HG03135 (cell line): ENCODE results near the gene SLC16A7.
A peak's percentile ranks its signal among the peaks of the same experiment; 100 is the strongest.
"Not testable (repeated sequence)": the region's sequence is repeated elsewhere in the genome, so short reads cannot be mapped to it uniquely, and the experiment has no call there.

Experiments used
- ATAC-seq: cut with Tn5 transposase; IDR thresholded peaks from one replicate; pipeline ENCODE4 v1.9.1; 2021; ENCODE audit warnings: mild to moderate bottlenecking, moderate library complexity; ENCODE audit not compliant: unreplicated experiment

SLC16A7 gene, protein sequence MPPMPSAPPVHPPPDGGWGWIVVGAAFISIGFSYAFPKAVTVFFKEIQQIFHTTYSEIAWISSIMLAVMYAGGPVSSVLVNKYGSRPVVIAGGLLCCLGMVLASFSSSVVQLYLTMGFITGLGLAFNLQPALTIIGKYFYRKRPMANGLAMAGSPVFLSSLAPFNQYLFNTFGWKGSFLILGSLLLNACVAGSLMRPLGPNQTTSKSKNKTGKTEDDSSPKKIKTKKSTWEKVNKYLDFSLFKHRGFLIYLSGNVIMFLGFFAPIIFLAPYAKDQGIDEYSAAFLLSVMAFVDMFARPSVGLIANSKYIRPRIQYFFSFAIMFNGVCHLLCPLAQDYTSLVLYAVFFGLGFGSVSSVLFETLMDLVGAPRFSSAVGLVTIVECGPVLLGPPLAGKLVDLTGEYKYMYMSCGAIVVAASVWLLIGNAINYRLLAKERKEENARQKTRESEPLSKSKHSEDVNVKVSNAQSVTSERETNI

DNA sequence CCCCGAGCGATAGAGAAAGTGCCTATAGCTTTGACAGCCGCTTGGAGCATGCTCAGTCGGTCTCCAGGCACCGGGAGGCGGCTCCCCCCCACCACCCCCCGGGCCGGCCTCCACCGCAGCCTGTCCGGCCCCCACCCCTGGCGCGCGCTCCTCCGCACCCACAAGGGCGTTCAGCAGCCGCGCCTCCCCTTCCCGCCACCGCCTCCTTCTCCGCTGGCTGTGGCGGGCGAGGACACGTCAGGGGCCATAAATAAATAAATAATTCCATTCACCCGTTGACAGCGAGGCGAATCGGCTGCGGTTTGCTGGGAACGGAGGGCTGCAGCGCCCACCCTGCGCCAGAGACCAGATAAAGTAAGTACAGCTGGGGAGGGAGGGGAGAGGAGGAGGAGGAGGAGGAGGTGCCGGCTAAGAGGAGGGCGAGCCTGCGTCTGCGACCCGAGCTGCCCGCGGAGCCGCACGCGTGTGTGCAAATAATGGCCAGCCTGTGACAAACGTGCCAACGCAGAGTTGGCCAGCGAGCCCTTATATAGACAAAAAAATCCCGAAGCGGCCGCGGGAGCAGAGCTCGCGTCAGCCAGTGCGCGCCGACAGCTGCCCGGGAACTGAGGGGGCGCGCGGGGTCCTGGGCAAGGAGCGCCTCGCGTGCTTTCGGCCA is at the start of gene SLC16A7:
Gene SLC16A7, plus strand, starts transcription at position 147 of the 658 bp plus-strand sequence. CDS start 108,773 bp downstream, outside the sequence.
- peak; percentile 60 for ATAC-seq

DNA sequence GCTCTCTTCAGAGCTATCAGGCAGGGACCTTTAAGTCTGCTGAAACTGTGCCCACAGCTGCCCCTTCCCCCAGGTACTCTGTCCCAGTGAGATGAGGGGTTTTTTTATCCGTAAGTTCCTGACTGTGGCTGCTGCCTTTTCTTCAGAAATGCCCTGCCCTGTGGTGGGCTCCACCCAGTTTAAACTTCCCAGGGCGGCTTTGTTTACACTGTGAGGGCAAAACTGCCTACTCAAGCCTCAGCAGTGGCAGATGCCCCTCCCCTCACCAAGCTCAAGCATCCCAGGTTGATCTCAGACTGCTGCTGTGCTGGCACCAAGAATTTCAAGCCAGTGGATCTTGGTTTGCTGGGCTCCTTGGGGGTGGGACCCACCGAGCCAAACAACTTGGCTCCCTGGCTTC is 46.9 kb upstream of the SLC16A7 start:
- ATAC-seq = no peak

- no peak for ATAC-seq
These were observed 36.1 kb upstream of the SLC16A7 start for GRCh38 chr12:59559696-59560095.

- ATAC-seq = no peak
These were observed 25.7 kb upstream of the SLC16A7 start for GRCh38 chr12:59570145-59570544.

DNA sequence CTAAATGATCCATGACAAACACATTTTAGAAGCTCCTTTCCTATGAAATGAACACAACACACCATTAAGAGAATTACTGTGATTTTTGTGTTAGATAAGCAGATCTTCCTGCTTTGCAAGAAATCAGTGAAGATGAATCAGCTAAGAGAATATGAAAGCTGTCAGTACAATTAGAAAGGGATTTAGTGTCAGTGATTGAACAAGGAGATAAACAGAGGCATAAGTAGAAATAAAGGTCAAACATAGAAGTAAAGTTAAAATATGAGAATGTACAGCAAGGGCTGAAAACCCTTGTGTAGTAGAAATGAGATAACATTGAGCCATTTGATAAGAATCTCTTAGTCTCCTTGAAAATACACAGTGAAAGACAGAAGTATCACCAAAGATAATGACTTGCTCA is 21.4 kb upstream of the SLC16A7 start:
- no peak for ATAC-seq

DNA sequence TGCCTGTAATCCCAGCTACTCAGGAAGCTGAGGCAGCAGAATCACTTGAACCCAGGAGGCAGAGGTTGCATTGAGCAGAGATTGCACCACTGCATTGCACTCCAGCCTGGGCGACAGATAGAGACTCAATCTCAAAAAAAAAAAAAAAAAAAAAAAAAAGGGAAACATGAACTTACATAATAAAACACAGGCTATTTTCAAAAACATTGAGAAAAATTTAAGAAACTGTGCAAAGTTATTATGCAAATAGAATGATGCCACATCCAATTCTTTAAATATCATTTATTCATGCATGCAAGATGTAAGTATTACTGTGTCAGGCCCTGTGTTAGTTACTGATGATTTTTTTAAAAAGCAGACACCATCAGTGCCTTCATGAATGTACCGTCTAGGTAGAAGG is 20.0 kb upstream of the SLC16A7 start:
- no peak for ATAC-seq

GRCh38 chr12:59578254-59578653 is 17.6 kb upstream of the SLC16A7 start:
- no peak for ATAC-seq

DNA sequence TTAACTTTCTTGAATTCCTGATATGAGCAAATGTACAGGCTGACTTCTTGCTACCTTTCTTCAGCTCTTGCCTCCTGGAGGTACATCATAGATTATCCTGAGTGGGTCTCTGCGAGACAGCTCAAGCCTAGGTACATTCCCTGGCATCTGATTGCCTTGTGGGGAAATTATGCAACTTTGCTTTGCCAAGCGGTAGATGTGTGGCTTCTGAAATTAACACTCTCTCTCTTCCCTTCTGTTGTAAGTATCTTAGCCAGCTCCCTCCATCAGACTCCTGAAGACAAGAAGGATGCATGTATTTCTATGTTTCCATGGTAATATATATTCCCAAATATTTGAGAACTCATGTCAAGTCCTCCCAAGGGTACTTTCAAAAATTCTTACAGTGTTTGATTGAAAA is 16.2 kb upstream of the SLC16A7 start:
- no peak for ATAC-seq

GRCh38 chr12:59580050-59580449 is 15.8 kb upstream of the SLC16A7 start:
- ATAC-seq = no peak

DNA sequence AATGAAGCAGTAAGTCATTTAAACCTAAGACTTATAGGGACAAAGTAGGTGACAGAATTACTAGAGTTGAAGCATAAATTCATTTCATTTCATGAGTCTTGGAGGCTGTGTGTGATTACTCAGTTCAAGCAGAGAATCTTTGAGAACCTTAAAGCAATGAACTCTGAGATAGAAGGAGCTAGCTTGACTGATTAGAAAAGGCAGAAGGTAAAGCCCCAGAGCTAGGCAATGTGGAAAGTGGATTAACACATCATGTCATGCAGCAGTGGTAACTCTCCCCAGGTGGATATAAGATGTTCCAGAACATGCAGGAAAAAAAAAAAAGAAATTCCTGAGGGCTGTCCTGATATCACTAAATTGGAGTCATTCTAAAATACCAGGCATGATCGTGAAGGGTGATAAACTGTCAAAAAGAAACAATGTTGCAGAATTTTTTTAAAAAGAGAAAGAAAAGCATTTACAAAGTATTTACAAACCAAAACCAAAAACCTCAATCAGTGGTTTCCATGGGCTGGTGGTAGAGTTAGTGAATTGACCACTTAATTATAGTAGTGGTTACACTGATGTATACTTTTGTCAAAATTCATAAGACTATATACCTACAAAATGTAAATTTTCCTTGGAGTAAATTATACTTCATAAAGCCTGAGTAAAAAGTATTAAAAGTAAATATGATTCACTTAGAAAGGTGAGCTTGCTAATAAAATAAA is 12.7 kb upstream of the SLC16A7 start:
- ATAC-seq = no peak

DNA sequence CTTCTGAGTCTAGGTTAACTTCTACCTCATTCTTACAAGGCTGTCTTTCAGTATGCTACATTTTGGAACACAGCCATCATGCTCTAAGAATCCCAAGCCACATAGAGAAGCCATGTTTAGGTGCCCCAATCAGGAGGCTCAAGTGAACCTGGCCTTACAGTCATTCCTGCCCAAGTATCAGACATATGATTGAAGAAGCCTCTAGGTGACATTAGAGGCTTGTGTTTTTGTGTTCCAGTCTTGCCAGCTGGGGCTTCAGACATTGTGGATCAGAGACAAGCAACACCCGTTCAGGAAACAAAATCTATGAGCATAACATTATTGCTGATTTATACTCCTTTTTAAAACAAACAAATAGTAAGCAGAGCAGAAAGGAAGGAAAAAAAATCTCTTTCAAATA is 8.1 kb upstream of the SLC16A7 start:
- no peak for ATAC-seq

DNA sequence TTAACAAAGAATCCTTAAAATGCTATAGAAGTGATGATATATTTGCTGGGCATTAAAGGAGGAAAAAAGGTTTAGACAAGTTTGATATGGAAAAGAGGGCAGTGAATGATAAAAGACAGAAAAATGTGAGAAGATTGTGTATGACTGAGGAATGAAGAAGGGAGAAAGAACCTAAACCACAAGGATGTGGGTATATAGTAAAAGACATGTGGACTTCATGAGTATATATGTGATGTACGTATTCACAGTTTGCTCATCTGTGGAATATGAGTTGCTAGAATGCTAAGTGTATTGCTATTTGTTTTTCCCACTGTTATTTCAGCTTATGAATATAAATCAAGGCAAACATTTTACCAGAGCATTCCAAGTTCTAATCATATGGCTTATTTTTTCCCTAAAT is 2.1 kb upstream of the SLC16A7 start:
- ATAC-seq = no peak

GRCh38 chr12:59594943-59595500 is 807 bp upstream of the SLC16A7 start:
- ATAC-seq = no peak

DNA sequence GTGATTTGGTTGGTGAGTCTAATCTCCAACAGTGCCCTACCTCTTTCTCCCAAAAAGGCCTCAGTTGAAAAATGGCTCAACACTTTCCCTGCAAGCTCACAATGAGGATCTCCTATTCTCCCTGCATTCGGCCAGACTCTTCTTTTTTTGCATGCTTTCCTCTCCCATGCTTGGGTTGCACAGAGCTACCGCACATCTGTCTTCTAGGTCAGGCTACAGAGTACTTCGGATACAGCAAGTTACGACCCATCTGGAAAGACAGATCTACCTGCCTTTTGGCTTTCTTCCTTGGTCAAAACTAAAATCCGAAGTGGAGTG is 305 bp upstream of the SLC16A7 start:
- no peak for ATAC-seq

GRCh38 chr12:59597385-59597781 is 1.6 kb downstream of the SLC16A7 start:
- ATAC-seq = peak; percentile 44

GRCh38 chr12:59600171-59600570 is 4.3 kb downstream of the SLC16A7 start:
- no peak for ATAC-seq

GRCh38 chr12:59603754-59604153 is 7.9 kb downstream of the SLC16A7 start:
- no peak for ATAC-seq

DNA sequence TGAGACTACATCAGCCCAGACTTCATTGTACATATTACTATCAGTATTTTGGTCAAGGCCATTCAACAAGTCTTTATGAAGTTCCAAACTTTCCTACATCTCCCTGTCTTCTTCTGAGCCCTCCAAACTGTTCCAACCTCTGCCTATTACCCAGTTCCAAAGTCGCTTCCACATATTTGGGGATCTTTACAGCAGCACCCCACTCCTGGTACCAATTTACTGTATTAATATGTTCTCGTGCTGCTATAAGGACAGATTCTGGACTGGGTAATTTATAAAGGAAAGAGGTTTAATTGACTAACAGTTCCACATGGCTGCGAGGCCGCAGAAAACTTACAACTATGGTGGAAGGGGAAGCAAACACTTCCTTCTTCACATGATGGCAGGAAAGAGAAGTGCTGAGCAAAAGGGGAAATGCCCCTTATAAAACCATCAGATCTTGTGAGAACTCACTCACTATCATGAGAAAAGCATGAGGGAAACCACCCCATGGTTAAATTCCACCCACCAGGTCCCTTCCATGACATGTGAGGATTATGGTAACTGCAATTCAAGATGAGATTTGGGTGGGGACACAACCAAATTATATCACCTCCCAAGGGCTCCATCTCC is 17.1 kb downstream of the SLC16A7 start:
- not testable (repeated sequence) for ATAC-seq

DNA sequence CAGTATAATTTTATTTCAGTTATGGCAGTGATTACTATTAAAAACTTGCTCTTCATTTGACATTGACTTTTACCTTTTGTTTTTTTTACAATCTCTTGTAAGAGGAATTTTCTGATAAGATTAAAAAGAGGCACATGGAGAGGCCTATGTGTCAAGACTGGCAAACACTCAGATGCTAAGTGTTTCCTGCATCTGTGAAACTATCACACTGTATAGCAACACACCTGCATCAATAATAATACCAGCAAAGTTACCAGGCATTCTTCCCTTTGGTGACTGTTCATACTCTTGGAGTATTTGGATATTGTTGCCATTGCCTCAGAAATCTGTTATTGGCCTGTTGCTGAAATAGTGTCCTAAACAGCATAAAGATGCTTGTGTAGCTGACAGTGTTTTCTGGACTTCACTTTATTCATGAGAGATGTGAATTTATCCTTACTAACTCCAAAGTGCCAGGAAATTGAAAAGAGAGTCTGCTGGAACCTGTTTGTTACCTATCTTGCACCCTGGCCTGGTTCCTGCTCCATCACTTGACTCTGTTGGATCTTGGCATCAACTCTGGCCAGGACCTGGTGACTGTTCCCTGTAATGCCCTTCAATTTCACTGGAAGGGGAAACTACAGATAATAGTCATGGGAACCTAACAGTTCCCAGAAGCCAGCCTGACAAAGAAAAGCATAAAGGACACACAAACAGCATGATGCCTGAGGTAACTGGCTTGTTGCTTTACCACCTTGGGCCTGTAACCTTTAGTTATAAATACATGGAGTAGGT is 19.8 kb downstream of the SLC16A7 start:
- no peak for ATAC-seq
